Liver (tissue), 9 donors: ENCODE data around the gene NIT2. TPM values are rescaled to one million over a fixed set of nuclear protein-coding genes. Genes with fewer than 3 reads are reported as not detected.

Experiments
- DNase-seq: peaks from one replicate; pipeline ENCODE4 v3.0.0-alpha.2; 2017; ENCODE audit warnings: low spot score
- H3K27ac ChIP-seq, 2 donors: one replicate each; pipeline ENCODE4 v1.7.0; 2013; ENCODE audit warnings: inconsistent platforms in 2 of 2, low read length in 2 of 2, control low read depth in 1 of 2, low read depth in 1 of 2, mild to moderate bottlenecking in 1 of 2
- H3K27me3 ChIP-seq, 4 donors: one replicate each; pipeline versions ENCODE4 v1.6.1 to v1.7.0; 2013; ENCODE audit warnings: low read length in 3 of 4, inconsistent platforms in 1 of 4, mild to moderate bottlenecking in 1 of 4, moderate library complexity in 1 of 4; ENCODE audit not compliant: control insufficient read depth in 4 of 4, insufficient read depth in 4 of 4
- H3K36me3 ChIP-seq, 4 donors: one replicate each; pipeline versions ENCODE4 v1.6.1 to v1.7.0; 2013; ENCODE audit warnings: low read length in 3 of 4, mild to moderate bottlenecking in 3 of 4, low read depth in 1 of 4, moderate library complexity in 1 of 4; ENCODE audit not compliant: control insufficient read depth in 4 of 4, insufficient read depth in 3 of 4
- H3K4me1 ChIP-seq, 4 donors: one replicate each; pipeline versions ENCODE4 v1.6.1 to v1.7.0; 2013; ENCODE audit warnings: low read length in 3 of 4, mild to moderate bottlenecking in 3 of 4, moderate library complexity in 1 of 4; ENCODE audit not compliant: control insufficient read depth in 4 of 4, insufficient read depth in 4 of 4
- H3K4me3 ChIP-seq, 3 donors: one replicate each; pipeline versions ENCODE4 v1.6.1 to v1.7.0; 2013; ENCODE audit warnings: low read length in 3 of 3, control low read depth in 1 of 3, low read depth in 1 of 3, mild to moderate bottlenecking in 1 of 3
- H3K9ac ChIP-seq, 2 donors: one replicate each; pipeline ENCODE4 v1.7.0; 2013; ENCODE audit warnings: low read length in 2 of 2, mild to moderate bottlenecking in 2 of 2, moderate library complexity in 2 of 2, control low read depth in 1 of 2, low read depth in 1 of 2
- H3K9me3 ChIP-seq, 4 donors: one replicate each; pipeline versions ENCODE4 v1.6.1 to v1.7.0; 2013; ENCODE audit warnings: low read length in 3 of 4; ENCODE audit not compliant: control insufficient read depth in 4 of 4
- CTCF ChIP-seq: fragments of 150-350 bp; IDR thresholded peaks from 2 replicates; pipeline ENCODE4 v1.5.1; 2017; ENCODE audit warnings: improper control_type of control experiment, low read depth, low read length; ENCODE audit not compliant: missing input control
- EGR1 ChIP-seq, 2 donors: IDR thresholded peaks; 2 replicates each; pipeline ENCODE4 v1.6.1; 2016 to 2018; ENCODE audit warnings: antibody characterized with exemption in 2 of 2, low read depth in 2 of 2
- FOXA1 ChIP-seq: IDR thresholded peaks from 2 replicates; pipeline ENCODE4 v1.6.1; 2016; ENCODE audit warnings: antibody characterized with exemption
- FOXA2 ChIP-seq: IDR thresholded peaks from 2 replicates; pipeline ENCODE4 v1.6.1; 2016; ENCODE audit warnings: antibody characterized with exemption
- GABPA ChIP-seq, 2 donors: IDR thresholded peaks in 1 of 2; conservative IDR thresholded peaks in 1 of 2; 2 replicates each; pipeline ENCODE4 v1.6.1; 2016; ENCODE audit warnings: antibody characterized with exemption in 2 of 2, mild to moderate bottlenecking in 1 of 2, moderate library complexity in 1 of 2
- HNF4A ChIP-seq, 2 donors: conservative IDR thresholded peaks; 2 replicates each; pipeline ENCODE4 v1.6.1; 2016; ENCODE audit warnings: antibody characterized with exemption in 2 of 2, mild to moderate bottlenecking in 2 of 2
- HNF4G ChIP-seq: IDR thresholded peaks from 2 replicates; pipeline ENCODE4 v1.6.1; 2016; ENCODE audit warnings: antibody characterized with exemption
- JUND ChIP-seq, 2 donors: IDR thresholded peaks; 2 replicates each; pipeline ENCODE4 v1.6.1; 2016; ENCODE audit warnings: antibody characterized with exemption in 2 of 2
- NR2F2 ChIP-seq: IDR thresholded peaks from 2 replicates; pipeline ENCODE4 v1.6.1; 2016; ENCODE audit warnings: antibody characterized with exemption
- RAD21 ChIP-seq, 2 donors: IDR thresholded peaks; 2 replicates each; pipeline ENCODE4 v1.6.1; 2016; ENCODE audit warnings: antibody characterized with exemption in 2 of 2, mild to moderate bottlenecking in 2 of 2
- REST ChIP-seq: IDR thresholded peaks from 2 replicates; pipeline ENCODE4 v1.6.1; 2016; ENCODE audit warnings: antibody characterized with exemption, mild to moderate bottlenecking
- RXRA ChIP-seq, 2 donors: IDR thresholded peaks; 2 replicates each; pipeline ENCODE4 v1.6.1; 2017 to 2018; ENCODE audit warnings: antibody characterized with exemption in 2 of 2, mild to moderate bottlenecking in 1 of 2
- SP1 ChIP-seq: IDR thresholded peaks from 2 replicates; pipeline ENCODE4 v1.6.1; 2018; ENCODE audit warnings: antibody characterized with exemption, mild to moderate bottlenecking
- TAF1 ChIP-seq: conservative IDR thresholded peaks from 2 replicates; pipeline ENCODE4 v1.6.1; 2016; ENCODE audit warnings: antibody characterized with exemption, mild to moderate bottlenecking
- YY1 ChIP-seq: IDR thresholded peaks from 2 replicates; pipeline ENCODE4 v1.6.1; 2016; ENCODE audit warnings: antibody characterized with exemption, mild to moderate bottlenecking
- ZBTB33 ChIP-seq: IDR thresholded peaks from 2 replicates; pipeline ENCODE4 v1.6.1; 2016; ENCODE audit warnings: antibody characterized with exemption
- WGBS: extraction: QIAGEN DNeasy Blood & Tissue Kit; methylation state at CpG from one replicate; pipeline ENCODE4 v1.1.7; 2013; 5-methylcytosine and 5-hydroxymethylcytosine counted together
- polyA plus RNA-seq, 2 donors: library from polyadenylated mRNA; stranded (reverse) in 1 of 2; unstranded in 1 of 2; fragments of 200-250 nt in 1 of 2; fragments of >200 nt in 1 of 2; fragmentation: Nextera tagmentation in 1 of 2; extraction: Ambion mirVana in 1 of 2; gene quantifications; one replicate each; pipeline versions ENCODE4 v1.2.1 to v1.2.3, GENCODE V29; 2013 to 2015
- total RNA-seq, 2 donors: library from RNA; depleted of rRNA; stranded (reverse); fragments of >200 nt; gene quantifications; one replicate each; pipeline ENCODE4 v1.2.3, GENCODE V29; 2014
- TF ChIP-seq, protein P1 (sequence below): IDR thresholded peaks from 2 replicates; pipeline ENCODE4 v1.6.1; 2016; ENCODE audit warnings: antibody characterized with exemption
- TF ChIP-seq, protein P2 (sequence below): IDR thresholded peaks from 2 replicates; pipeline ENCODE4 v1.6.1; 2016; ENCODE audit warnings: antibody characterized with exemption
- donor health status: healthy.
- donor health status: healthy.
- donor health status: healthy.
- donor health status: healthy.
- donor health status: healthy.

Gene NIT2
- total RNA-seq: 10 to 100 TPM; 32.4 to 49.2 TPM
- polyA plus RNA-seq: 100 to 1,000 TPM in 1 of 2 donors, 10 to 100 TPM in 1; 61.4 to 243 TPM

DNA sequence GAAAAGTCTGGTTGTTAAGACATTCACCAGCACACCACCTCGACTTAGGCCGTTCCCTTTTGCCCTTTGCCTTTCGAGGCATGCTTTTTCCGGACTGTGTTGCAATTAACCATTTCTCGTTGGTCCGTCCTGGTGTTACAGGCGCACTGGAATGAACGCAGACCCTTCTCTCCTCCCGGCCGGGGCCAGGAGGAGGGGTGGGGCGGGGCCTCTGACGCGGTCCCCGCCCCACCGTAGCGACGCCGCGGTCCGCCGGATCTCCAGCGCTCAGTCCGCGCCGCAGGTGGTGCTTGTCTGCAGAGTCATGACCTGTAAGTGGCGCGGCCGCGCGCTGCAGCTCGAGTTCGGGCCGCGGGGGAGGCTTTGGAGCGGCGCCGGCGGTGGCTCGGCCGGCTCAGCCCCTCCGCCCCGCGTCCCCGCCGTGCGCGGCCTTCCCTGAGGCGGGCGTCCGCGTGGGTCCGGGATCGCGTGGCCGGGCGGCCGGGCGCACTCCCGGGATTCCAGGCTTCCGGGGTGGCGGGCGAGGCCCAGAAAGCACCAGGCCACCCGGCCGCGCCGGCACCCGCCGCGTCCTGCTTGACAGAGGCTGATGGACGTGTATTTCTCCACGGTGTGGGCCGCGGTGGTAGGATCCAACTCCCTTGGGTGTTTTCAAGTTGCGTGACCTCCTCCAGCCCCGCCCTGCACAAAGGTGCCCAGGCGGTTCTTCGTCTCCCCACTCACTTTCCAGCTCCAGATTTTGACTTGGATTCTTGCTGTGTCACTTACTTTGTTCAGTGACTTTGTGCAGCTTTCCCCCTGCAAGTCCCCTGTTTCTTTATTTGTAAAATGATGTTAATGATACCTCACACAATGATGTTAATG is at the start of gene NIT2:
TSS of gene NIT2 (plus strand) at position 270 of the 864 bp plus-strand sequence. CDS start at position 305, 35 bp downstream.
- peak within 1 kb of the TSS; percentile 59 to 90 for H3K27ac ChIP-seq
- H3K36me3 ChIP-seq: peaks cover 0 to 5% (median 2%) of the 10 kb centered on the region in 4 donors
- no peaks in the 10 kb centered on the region for H3K9me3 ChIP-seq
- DNase-seq: peak; percentile 82
- TF ChIP-seq FOXA2 (peak; percentile 44), GABPA (IDR thresholded peaks at IDR 0.05 in 1 of 2, conservative IDR thresholded peaks at IDR 0.05 in 1 of 2) (peak in 1 of 2 donors; percentile 50), RXRA (IDR thresholded peaks at IDR 0.05) (peak; percentile 89 to 93), HNF4A (conservative IDR thresholded peaks at IDR 0.05) (peak; percentile 86 to 92), REST (peak; percentile 91), RAD21 (IDR thresholded peaks at IDR 0.05) (peak; percentile 31 to 54), SP1 (peak; percentile 94), ZBTB33 (peak; percentile 62), JUND (IDR thresholded peaks at IDR 0.05) (peak; percentile 62 to 70), CTCF (no peak), EGR1 (IDR thresholded peaks at IDR 0.05; ENCODE audit: low read depth in 2 of 2) (peak; percentile 44 to 52), TAF1 (peak; percentile 63), HNF4G (peak; percentile 73), NR2F2 (peak; percentile 82), YY1 (peak; percentile 78), FOXA1 (no peak)
- TF ChIP-seq, protein P1, sequence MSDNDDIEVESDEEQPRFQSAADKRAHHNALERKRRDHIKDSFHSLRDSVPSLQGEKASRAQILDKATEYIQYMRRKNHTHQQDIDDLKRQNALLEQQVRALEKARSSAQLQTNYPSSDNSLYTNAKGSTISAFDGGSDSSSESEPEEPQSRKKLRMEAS: peak; percentile 90
- TF ChIP-seq, protein P2, sequence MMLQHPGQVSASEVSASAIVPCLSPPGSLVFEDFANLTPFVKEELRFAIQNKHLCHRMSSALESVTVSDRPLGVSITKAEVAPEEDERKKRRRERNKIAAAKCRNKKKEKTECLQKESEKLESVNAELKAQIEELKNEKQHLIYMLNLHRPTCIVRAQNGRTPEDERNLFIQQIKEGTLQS: no peak
- H3K4me3 ChIP-seq: peak within 1 kb of the TSS; percentile 58 to 91 (median 72)
- H3K4me1 ChIP-seq: peaks cover 7 to 69% (median 51%) of the 10 kb centered on the region in 4 donors
- no peaks in the 10 kb centered on the region for H3K27me3 ChIP-seq
- WGBS: under 1% methylated on average over 77 of the region's 77 CpGs
- H3K9ac ChIP-seq: peak within 1 kb of the TSS; percentile 53 to 84
